ENCODE results near the gene KIRREL3.

Gene KIRREL3

DNA sequence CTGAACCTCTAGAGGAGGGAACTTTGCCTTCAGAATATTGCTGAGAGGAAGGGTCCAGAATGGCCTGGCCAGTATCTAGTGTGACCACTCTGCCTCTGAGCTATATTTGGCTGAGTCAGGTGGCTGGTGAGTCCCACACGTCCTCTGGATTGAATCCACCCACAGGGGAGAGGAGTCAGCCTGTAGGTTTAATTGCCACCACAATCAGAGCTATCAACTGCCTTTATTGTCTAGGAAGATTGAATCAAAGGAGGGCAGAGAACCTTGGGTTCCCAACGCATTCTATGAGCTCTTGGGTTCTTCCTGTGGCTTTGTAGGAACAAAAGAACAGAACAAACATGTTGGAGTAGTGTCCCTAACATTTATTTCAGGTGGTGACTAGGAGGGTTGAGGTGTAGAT lies 577.4 kb downstream of the KIRREL3 start:
- WGBS (ENCODE audit: extremely low coverage, insufficient coverage, low lambda C conversion rate) = no CpG with 5 or more reads among the region's 2 CpGs
- H3K27me3 ChIP-seq (ENCODE audit: insufficient read depth, low read length, poor library complexity) = no peaks in the 10 kb centered on the region

DNA sequence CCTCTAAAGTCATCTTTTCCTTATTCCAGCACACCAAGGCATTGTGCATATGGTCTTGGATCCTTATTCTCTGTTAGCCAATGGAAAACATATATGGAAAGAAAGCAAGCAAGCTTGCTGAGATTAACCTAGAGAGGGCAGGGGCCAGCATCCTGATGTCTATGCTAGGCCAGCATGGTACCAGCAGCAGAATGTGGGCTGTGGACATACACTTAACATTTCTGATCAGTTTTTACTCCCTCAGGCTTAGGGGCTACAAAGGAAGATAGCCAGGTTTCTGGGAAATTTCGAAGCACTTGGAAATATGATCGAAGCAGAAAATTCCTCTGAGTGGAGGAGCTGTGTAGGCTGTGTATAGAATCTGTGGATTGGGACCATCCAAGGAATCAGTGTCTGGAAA lies 578.1 kb downstream of the KIRREL3 start:
- Histone ChIP-seq H3K18ac (ENCODE audit: low read length) (no peak overlapping the region), H2BK120ac (ENCODE audit: low read depth, low read length) (no peak overlapping the region), H3K9ac (ENCODE audit: low read length) (no peak overlapping the region), H3K36me3 (ENCODE audit: control insufficient read depth, insufficient read depth, low read length) (no peaks in the 10 kb centered on the region), H2BK15ac (replicated peaks; ENCODE audit: low read depth) (no peak overlapping the region), H3K27ac (ENCODE audit: low read depth, low read length) (no peak overlapping the region), H2AK5ac (ENCODE audit: low read length) (no peak overlapping the region), H4K8ac (ENCODE audit: low read depth, low read length) (no peak overlapping the region), H3K23ac (ENCODE audit: low read length) (no peak overlapping the region), H2BK5ac (ENCODE audit: low read length) (no peak overlapping the region), H3K79me2 (ENCODE audit: control insufficient read depth, insufficient read depth, low read length) (no peaks in the 10 kb centered on the region), H3K4me3 (ENCODE audit: low read length) (no peak overlapping the region), H3K56ac (ENCODE audit: low read length) (no peak overlapping the region), H3K4ac (ENCODE audit: low read depth, low read length) (no peak overlapping the region), H3K4me2 (ENCODE audit: low read length) (no peak overlapping the region), H4K5ac (ENCODE audit: low read length) (no peak overlapping the region), H3K79me1 (ENCODE audit: low read length) (no peaks in the 10 kb centered on the region), H3K4me1 (ENCODE audit: control insufficient read depth, low read depth, low read length) (peaks cover 5% of the 10 kb centered on the region), H3K27me3 (ENCODE audit: insufficient read depth, low read length, poor library complexity) (no peaks in the 10 kb centered on the region)
- WGBS (ENCODE audit: extremely low coverage, insufficient coverage, low lambda C conversion rate) = no CpG with 5 or more reads among the region's 2 CpGs
- DNase-seq = no peak

More for the DNA sequence above, 577.4 kb downstream of the KIRREL3 start:
- Histone ChIP-seq H3K4ac (ENCODE audit: low read depth, low read length) (no peak overlapping the region), H4K5ac (ENCODE audit: low read length) (no peak overlapping the region), H2AK5ac (ENCODE audit: low read length) (no peak overlapping the region), H3K4me3 (ENCODE audit: low read length) (no peak overlapping the region), H3K56ac (ENCODE audit: low read length) (no peak overlapping the region), H3K79me2 (ENCODE audit: control insufficient read depth, insufficient read depth, low read length) (no peaks in the 10 kb centered on the region), H3K4me1 (ENCODE audit: control insufficient read depth, low read depth, low read length) (peaks cover 5% of the 10 kb centered on the region), H2BK120ac (ENCODE audit: low read depth, low read length) (no peak overlapping the region), H2BK15ac (replicated peaks; ENCODE audit: low read depth) (no peak overlapping the region), H3K4me2 (ENCODE audit: low read length) (no peak overlapping the region), H3K79me1 (ENCODE audit: low read length) (no peaks in the 10 kb centered on the region), H3K9ac (ENCODE audit: low read length) (no peak overlapping the region), H2BK5ac (ENCODE audit: low read length) (no peak overlapping the region), H3K27ac (ENCODE audit: low read depth, low read length) (no peak overlapping the region), H3K23ac (ENCODE audit: low read length) (no peak overlapping the region), H3K18ac (ENCODE audit: low read length) (no peak overlapping the region), H3K36me3 (ENCODE audit: control insufficient read depth, insufficient read depth, low read length) (no peaks in the 10 kb centered on the region), H4K8ac (ENCODE audit: low read depth, low read length) (no peak overlapping the region)
- DNase-seq = no peak

DNA sequence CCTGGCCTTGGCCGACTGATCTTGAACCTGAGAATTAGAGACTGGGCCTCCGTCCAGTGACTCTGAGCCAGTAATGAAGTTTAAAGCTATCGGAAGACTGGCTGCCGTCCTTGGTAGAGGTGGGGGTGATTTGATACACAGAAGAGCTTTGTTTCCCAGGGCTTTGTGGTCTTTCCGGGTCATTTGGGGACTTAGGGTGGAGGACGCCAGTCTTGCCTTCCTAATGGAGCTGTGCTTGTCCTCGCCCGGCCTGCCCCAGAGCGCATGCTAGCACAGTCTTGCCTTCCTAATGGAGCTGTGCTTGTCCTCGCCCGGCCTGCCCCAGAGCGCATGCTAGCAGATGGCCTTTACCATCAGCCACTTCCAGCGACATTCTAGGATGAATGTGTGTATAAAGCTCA lies 579.3 kb downstream of the KIRREL3 start:
- no peaks in the 10 kb centered on the region for H3K27me3 ChIP-seq (ENCODE audit: insufficient read depth, low read length, poor library complexity)
- H2BK120ac ChIP-seq (ENCODE audit: low read depth, low read length) = no peak overlapping the region
- no peak overlapping the region for H2BK15ac ChIP-seq (replicated peaks; ENCODE audit: low read depth)
- H3K23ac ChIP-seq (ENCODE audit: low read length) = no peak overlapping the region
- H3K4me3 ChIP-seq (ENCODE audit: low read length) = no peak overlapping the region
- H3K9ac ChIP-seq (ENCODE audit: low read length) = no peak overlapping the region
- H3K79me2 ChIP-seq (ENCODE audit: control insufficient read depth, insufficient read depth, low read length) = no peaks in the 10 kb centered on the region
- H4K5ac ChIP-seq (ENCODE audit: low read length) = no peak overlapping the region
- no peak overlapping the region for H3K56ac ChIP-seq (ENCODE audit: low read length)
- no CpG with 5 or more reads among the region's 13 CpGs for WGBS (ENCODE audit: extremely low coverage, insufficient coverage, low lambda C conversion rate)
- H2BK5ac ChIP-seq (ENCODE audit: low read length) = no peak overlapping the region
- no peak for DNase-seq
- no peak overlapping the region for H3K27ac ChIP-seq (ENCODE audit: low read depth, low read length)
- peaks cover 5% of the 10 kb centered on the region for H3K4me1 ChIP-seq (ENCODE audit: control insufficient read depth, low read depth, low read length)
- no peaks in the 10 kb centered on the region for H3K36me3 ChIP-seq (ENCODE audit: control insufficient read depth, insufficient read depth, low read length)
- H2AK5ac ChIP-seq (ENCODE audit: low read length) = no peak overlapping the region
- H3K18ac ChIP-seq (ENCODE audit: low read length) = no peak overlapping the region
- H3K79me1 ChIP-seq (ENCODE audit: low read length) = no peaks in the 10 kb centered on the region
- H3K4ac ChIP-seq (ENCODE audit: low read depth, low read length) = no peak overlapping the region
- no peak overlapping the region for H3K4me2 ChIP-seq (ENCODE audit: low read length)
- H4K8ac ChIP-seq (ENCODE audit: low read depth, low read length) = no peak overlapping the region

DNA sequence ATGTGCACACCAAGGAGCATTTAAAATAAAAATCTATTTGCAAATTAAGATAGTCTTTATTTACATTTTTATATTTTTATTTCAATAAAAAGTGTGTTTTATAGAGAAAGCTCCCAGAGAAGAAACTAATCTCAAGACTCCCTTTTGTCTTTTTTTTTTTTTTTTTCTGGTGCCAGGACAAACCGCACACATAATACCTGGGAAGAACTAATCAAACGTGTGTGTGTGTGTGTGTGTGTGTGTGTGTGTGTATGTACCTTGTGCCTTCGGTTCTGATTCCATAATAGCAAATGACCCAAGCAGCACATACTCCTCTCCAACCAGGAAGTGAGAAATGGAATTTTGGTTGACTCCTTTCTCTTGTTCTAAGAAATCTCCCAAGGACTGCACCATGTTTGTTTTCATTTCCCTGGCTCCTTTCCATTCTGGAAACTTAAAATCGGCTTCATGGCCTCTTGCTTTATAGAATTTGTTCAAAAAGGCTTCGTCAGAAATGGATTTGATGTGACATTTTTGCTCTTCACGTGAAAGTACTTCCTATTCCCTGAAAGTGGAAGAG lies 579.8 kb downstream of the KIRREL3 start:
- Histone ChIP-seq H3K56ac (ENCODE audit: low read length) (no peak overlapping the region), H3K4me2 (ENCODE audit: low read length) (no peak overlapping the region), H3K79me2 (ENCODE audit: control insufficient read depth, insufficient read depth, low read length) (no peaks in the 10 kb centered on the region), H4K5ac (ENCODE audit: low read length) (no peak overlapping the region), H3K9ac (ENCODE audit: low read length) (no peak overlapping the region), H2BK15ac (replicated peaks; ENCODE audit: low read depth) (no peak overlapping the region), H3K4me1 (ENCODE audit: control insufficient read depth, low read depth, low read length) (peaks cover 5% of the 10 kb centered on the region), H3K36me3 (ENCODE audit: control insufficient read depth, insufficient read depth, low read length) (no peaks in the 10 kb centered on the region), H2BK5ac (ENCODE audit: low read length) (no peak overlapping the region), H3K27ac (ENCODE audit: low read depth, low read length) (no peak overlapping the region), H2AK5ac (ENCODE audit: low read length) (no peak overlapping the region), H2BK120ac (ENCODE audit: low read depth, low read length) (no peak overlapping the region), H4K8ac (ENCODE audit: low read depth, low read length) (no peak overlapping the region), H3K79me1 (ENCODE audit: low read length) (no peaks in the 10 kb centered on the region), H3K18ac (ENCODE audit: low read length) (no peak overlapping the region), H3K23ac (ENCODE audit: low read length) (no peak overlapping the region), H3K27me3 (ENCODE audit: insufficient read depth, low read length, poor library complexity) (no peaks in the 10 kb centered on the region), H3K4ac (ENCODE audit: low read depth, low read length) (no peak overlapping the region), H3K4me3 (ENCODE audit: low read length) (no peak overlapping the region)
- no CpG with 5 or more reads among the region's 6 CpGs for WGBS (ENCODE audit: extremely low coverage, insufficient coverage, low lambda C conversion rate)
- DNase-seq = no peak

DNA sequence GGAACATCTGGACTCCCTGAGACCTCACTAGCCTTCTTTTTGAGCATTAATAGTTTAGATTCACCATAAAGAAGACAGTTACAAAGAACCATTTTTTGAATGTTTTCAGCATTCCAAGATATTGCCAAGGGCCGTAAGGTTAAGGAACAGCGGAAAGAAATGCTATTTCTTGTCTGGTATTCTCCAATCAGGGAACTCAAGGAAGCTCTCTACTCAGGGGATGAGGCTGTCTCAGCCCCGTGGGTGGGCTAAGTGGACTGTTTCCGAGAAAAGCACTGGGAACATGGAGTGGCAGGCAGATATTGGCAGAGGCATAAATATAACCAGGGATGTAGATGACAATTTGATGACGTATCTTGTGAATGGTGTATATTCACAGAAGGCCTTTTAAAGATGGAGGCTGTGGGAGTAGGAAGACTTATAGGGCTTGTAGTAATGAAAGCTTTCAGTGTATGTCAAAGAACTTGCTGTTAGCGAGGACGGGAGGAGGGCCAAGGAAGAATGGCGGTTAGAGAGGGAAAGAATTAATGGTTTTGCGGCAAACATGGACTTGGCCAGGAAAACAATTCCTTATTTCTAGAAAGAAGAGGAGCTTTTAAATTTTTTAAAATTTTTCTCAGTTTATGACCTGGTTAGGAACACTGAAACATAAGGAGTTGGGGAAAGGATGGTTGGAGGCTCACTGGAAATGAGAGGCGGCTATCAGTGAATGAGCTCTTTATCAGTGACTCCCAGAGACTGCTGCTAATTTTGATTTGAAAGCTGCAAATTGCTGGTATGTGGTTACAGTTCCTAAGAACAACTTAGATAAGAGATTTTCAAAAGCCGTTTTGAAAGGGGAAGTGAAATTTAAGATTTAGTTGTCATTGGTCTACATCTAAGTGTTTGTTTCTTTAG lies 580.5 kb downstream of the KIRREL3 start:
- no peak overlapping the region for H3K9ac ChIP-seq (ENCODE audit: low read length)
- no peak overlapping the region for H3K4me2 ChIP-seq (ENCODE audit: low read length)
- peaks cover 5% of the 10 kb centered on the region for H3K4me1 ChIP-seq (ENCODE audit: control insufficient read depth, low read depth, low read length)
- no peak overlapping the region for H2BK15ac ChIP-seq (replicated peaks; ENCODE audit: low read depth)
- H4K5ac ChIP-seq (ENCODE audit: low read length) = no peak overlapping the region
- H3K56ac ChIP-seq (ENCODE audit: low read length) = no peak overlapping the region
- H3K27ac ChIP-seq (ENCODE audit: low read depth, low read length) = no peak overlapping the region
- DNase-seq = peak; percentile 79
- no peaks in the 10 kb centered on the region for H3K79me1 ChIP-seq (ENCODE audit: low read length)
- no peak overlapping the region for H2BK5ac ChIP-seq (ENCODE audit: low read length)
- H4K8ac ChIP-seq (ENCODE audit: low read depth, low read length) = no peak overlapping the region
- H3K79me2 ChIP-seq (ENCODE audit: control insufficient read depth, insufficient read depth, low read length) = no peaks in the 10 kb centered on the region
- no peaks in the 10 kb centered on the region for H3K27me3 ChIP-seq (ENCODE audit: insufficient read depth, low read length, poor library complexity)
- no CpG with 5 or more reads among the region's 11 CpGs for WGBS (ENCODE audit: extremely low coverage, insufficient coverage, low lambda C conversion rate)
- no peaks in the 10 kb centered on the region for H3K36me3 ChIP-seq (ENCODE audit: control insufficient read depth, insufficient read depth, low read length)
- H3K4ac ChIP-seq (ENCODE audit: low read depth, low read length) = no peak overlapping the region
- H2BK120ac ChIP-seq (ENCODE audit: low read depth, low read length) = no peak overlapping the region
- H2AK5ac ChIP-seq (ENCODE audit: low read length) = no peak overlapping the region
- no peak overlapping the region for H3K4me3 ChIP-seq (ENCODE audit: low read length)
- no peak overlapping the region for H3K23ac ChIP-seq (ENCODE audit: low read length)
- H3K18ac ChIP-seq (ENCODE audit: low read length) = no peak overlapping the region
